Right lobe of liver (tissue), 4 donors: Measurements from ENCODE around the gene PSMB7.

Experiments
- POLR2A ChIP-seq: fragments of 450-650 bp; IDR thresholded peaks from one replicate; pipeline ENCODE4 v1.6.1; 2017; ENCODE audit warnings: antibody characterized with exemption, mild to moderate bottlenecking
- TF ChIP-seq, protein P1 (sequence below), 4 donors: fragments of 200-600 bp in 3 of 4; fragments of 450-650 bp in 1 of 4; IDR thresholded peaks; one replicate each; pipeline versions ENCODE4 v1.5.1 to v1.8.0; 2016 to 2022; ENCODE audit warnings: antibody characterized with exemption in 4 of 4, mild to moderate bottlenecking in 2 of 4
- donor health status: DM: no; HTN: no; CAD: no.
- donor health status: DM: no; HTN: no; CAD: no.
- donor health status: DM: no; HTN: yes; CAD: no.

DNA sequence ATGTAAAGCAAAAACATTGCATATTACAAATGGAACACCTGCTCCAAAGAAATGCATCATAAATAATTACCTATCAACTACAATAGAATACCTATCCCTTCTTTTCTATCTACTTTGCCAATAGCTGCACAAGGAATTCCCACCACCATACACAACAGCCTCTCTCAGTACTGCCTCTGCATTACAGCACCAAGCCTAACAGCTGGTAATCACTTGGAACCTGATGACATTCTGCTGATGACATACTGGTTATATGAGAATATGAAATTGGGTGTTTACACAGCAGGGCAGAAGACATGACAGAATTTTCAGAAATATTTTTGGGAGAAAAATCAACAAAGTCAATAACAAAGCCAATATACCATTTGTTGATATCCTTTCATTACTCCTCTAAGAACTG, 43.2 kb downstream of the PSMB7 start:
- TF ChIP-seq, protein P1, sequence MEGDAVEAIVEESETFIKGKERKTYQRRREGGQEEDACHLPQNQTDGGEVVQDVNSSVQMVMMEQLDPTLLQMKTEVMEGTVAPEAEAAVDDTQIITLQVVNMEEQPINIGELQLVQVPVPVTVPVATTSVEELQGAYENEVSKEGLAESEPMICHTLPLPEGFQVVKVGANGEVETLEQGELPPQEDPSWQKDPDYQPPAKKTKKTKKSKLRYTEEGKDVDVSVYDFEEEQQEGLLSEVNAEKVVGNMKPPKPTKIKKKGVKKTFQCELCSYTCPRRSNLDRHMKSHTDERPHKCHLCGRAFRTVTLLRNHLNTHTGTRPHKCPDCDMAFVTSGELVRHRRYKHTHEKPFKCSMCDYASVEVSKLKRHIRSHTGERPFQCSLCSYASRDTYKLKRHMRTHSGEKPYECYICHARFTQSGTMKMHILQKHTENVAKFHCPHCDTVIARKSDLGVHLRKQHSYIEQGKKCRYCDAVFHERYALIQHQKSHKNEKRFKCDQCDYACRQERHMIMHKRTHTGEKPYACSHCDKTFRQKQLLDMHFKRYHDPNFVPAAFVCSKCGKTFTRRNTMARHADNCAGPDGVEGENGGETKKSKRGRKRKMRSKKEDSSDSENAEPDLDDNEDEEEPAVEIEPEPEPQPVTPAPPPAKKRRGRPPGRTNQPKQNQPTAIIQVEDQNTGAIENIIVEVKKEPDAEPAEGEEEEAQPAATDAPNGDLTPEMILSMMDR (IDR thresholded peaks at IDR 0.05): no peak
- TF ChIP-seq POLR2A: no peak
